ENCODE results near the gene DRD3. TPM values are rescaled to one million over a fixed set of nuclear protein-coding genes. Genes with fewer than 3 reads are reported as not detected.

The DRD3 gene
- total RNA-seq, 2 experiments from 2014 or later: not detected

DNA sequence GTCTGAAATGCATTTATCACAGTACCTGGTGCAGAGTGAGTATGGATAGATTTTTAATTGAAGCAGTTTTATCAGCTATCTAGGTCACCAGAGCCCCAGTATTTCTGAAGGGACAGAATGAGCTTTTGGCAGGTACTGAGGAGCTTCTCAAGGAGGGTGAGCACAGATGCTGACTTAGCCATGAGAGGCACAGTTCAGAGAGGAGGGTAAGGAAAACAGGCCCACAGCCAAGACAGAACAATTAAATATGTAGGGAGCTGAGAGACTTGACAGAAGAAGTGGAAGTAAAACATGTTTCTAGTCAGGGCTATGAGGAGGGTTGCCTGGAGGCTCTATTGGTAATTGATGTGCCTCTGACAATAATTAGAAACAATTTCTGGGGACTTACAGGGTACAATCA lies 38.4 kb upstream of the DRD3 start:
- no peak overlapping the region for H3K27ac Mint-ChIP-seq
- ChIA-PET CTCF (interaction anchor here (0.7 to 3.8 kb wide), 5 partner anchors 10 to 90 kb away, joined by 3 to 23 read pairs (median 4); no protein-coding TSS in a partner anchor), POLR2A (interaction anchor here (0.7 to 7.9 kb wide), 8 partner anchors 10 to 183 kb away, joined by 3 to 159 read pairs (median 4); partner anchors contain the start of gene TIGIT)
- peaks cover 21% of the 10 kb centered on the region for H3K36me3 Mint-ChIP-seq (ENCODE audit: low read depth)
- no peak for ATAC-seq
- intact Hi-C loops (cut with micrococcal nuclease): no loop called here
- H3K4me3 Mint-ChIP-seq: no peak overlapping the region
- DNase-seq: no peak
- H3K9me3 Mint-ChIP-seq: peaks cover 6% of the 10 kb centered on the region
- H3K27me3 Mint-ChIP-seq: no peaks in the 10 kb centered on the region
- H3K4me1 Mint-ChIP-seq (ENCODE audit: low read depth): peaks cover 50% of the 10 kb centered on the region
- TF ChIP-seq, protein P1, sequence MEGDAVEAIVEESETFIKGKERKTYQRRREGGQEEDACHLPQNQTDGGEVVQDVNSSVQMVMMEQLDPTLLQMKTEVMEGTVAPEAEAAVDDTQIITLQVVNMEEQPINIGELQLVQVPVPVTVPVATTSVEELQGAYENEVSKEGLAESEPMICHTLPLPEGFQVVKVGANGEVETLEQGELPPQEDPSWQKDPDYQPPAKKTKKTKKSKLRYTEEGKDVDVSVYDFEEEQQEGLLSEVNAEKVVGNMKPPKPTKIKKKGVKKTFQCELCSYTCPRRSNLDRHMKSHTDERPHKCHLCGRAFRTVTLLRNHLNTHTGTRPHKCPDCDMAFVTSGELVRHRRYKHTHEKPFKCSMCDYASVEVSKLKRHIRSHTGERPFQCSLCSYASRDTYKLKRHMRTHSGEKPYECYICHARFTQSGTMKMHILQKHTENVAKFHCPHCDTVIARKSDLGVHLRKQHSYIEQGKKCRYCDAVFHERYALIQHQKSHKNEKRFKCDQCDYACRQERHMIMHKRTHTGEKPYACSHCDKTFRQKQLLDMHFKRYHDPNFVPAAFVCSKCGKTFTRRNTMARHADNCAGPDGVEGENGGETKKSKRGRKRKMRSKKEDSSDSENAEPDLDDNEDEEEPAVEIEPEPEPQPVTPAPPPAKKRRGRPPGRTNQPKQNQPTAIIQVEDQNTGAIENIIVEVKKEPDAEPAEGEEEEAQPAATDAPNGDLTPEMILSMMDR (IDR thresholded peaks at IDR 0.05): no peak

DNA sequence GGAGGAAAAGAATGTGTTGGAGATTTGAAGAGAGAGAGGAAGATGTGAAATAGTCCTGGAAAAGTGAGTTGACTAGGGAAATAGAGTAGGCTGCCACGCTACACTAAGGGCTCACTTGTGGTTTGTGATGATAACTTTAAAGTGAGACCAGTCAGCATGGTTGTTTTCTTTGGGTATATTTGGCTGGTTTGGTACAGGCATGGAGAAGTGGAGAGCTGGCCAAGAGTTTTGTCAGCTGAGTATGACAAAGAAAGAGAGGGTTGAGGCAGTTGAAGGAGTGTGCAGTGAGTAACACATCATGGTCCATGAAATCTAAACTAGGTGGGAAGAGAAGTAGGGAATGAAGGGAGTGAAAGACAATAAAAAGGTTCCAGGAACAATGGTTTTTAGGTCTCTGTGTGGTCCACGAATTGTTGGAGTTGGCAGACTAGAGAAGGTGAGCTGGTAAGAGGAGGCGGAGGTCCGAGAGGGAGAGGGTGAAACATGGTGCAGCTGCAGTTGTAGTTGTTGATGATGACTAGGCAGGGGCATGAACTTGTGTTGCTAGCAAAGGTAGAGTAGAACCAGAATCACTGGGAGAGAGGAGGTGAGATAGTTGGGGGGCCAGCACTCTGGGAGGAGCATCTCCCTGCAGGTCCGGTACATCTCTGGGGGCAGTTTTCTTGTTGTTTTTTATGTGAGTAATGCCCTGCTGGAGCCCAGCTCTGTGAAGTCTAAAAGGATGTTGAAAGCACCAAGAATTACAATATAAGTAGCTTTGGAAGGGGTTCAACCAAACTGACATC lies 37.5 kb upstream of the DRD3 start:
- DNase-seq: no peak
- Mint-ChIP-seq H3K4me1 (ENCODE audit: low read depth) (peaks cover 44% of the 10 kb centered on the region), H3K9me3 (peaks cover 6% of the 10 kb centered on the region), H3K27ac (no peak overlapping the region), H3K36me3 (ENCODE audit: low read depth) (peaks cover 14% of the 10 kb centered on the region), H3K4me3 (no peak overlapping the region), H3K27me3 (no peaks in the 10 kb centered on the region)
- TF ChIP-seq, protein P1 (IDR thresholded peaks at IDR 0.05): no peak
- CTCF ChIA-PET: interaction anchor here (1.1 to 3.8 kb wide), 3 partner anchors 11 to 75 kb away, joined by 3 to 23 read pairs (median 4); no protein-coding TSS in a partner anchor
- no peak for ATAC-seq
- intact Hi-C loops (cut with micrococcal nuclease): no loop called here
- POLR2A ChIA-PET: interaction anchor here (1.2 to 7.9 kb wide), 5 partner anchors 11 to 123 kb away, joined by 3 to 159 read pairs (median 15); partner anchors contain the start of gene TIGIT

DNA sequence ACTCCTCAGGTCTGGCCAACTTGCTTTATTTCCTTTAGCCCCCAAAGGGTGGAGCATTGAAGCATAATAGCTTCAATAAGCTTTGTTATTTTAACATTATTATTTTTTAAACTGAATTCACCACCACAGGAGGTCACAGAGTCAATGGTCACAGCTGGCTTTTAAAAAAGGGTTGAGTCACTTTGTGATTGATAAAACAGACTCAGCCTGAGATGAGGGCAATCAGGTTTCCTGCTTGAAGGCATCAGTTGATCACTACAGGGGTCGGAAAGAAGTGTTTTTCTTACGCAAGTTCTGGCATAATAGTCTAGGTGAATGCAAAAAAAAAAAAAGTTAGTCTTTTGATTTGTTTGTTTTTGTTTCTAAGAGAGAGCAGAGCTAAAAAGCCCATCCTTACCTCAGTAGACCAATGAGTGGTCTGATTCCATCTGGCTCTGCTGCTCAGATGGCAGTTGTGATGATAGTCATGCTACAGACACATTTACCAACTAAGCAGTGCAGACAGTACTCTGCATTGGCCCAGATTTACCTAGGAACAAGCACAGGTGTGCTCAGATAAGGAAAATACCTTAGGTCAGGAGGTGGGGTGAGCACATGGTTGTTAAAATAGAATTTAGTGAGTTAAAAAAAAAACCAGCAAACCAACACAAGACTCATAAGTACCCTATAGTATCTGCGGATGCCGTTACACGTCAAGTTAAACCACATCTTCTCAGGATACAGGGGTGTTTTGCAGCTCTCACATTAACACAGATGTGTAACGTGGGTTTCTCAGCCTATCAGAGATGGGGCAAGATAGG lies 35.9 kb upstream of the DRD3 start:
- Mint-ChIP-seq H3K36me3 (ENCODE audit: low read depth) (peaks cover 8% of the 10 kb centered on the region), H3K9me3 (peaks cover 9% of the 10 kb centered on the region), H3K4me1 (ENCODE audit: low read depth) (peaks cover 29% of the 10 kb centered on the region), H3K27ac (no peak overlapping the region), H3K4me3 (no peak overlapping the region), H3K27me3 (no peaks in the 10 kb centered on the region)
- ATAC-seq (peak; percentile 62), DNase-seq (peak; percentile 66)
- ChIA-PET CTCF (interaction anchor here (0.6 to 3.1 kb wide), 12 partner anchors 8 to 217 kb away, joined by 3 to 26 read pairs (median 6); partner anchors contain the start of gene TIGIT), POLR2A (interaction anchor here (0.6 to 7.9 kb wide), 19 partner anchors 10 to 469 kb away, joined by 3 to 159 read pairs (median 4); partner anchors contain the start of genes TIGIT and ZNF80)
- TF ChIP-seq, protein P1 (IDR thresholded peaks at IDR 0.05): no peak
- intact Hi-C loops (cut with micrococcal nuclease): loop anchor here (1.0 to 5.0 kb wide), 3 partner anchors 29 to 203 kb away; no protein-coding TSS in a partner anchor

DNA sequence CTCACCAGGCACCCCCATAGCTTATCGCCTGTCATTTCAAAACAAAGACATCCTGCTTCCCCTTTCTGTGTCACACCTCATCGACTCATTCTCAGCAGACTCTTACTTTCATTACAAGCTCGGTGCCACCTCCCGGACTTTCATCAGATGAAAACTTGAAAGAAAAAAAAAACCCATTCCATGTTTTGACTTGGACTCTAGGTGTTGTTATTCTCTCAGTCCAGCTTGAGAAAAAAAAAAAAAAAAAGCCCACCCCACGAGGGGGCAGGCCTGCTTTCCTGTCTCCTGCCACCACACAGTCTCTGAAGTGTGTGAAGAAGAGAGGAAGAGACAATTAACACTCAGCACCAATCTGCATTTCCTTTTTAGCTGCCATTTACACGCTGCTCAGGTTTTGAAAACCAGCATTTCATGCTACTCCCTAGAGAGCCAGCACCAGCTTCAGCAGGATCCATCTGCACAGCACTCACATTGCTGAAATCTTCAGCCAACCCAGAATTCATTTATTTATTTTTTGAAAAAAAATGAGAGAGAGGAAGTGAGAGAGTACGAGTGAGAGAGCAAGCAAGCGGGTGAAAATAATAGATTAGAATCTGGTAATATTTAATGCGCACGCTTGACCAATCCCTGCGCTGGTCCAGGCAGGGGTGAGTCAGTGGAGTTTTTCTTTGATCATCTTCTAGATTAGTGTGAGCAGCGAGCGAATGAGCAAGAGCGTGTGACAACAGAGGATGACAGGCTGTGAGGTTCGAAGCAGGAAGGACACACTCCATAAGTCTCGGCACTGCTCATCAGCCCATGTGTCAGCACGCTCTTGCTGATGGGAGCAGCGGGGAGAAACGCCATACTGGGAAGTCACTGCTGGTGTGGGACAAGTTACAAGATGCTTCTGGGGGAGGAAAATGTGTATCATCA lies 35.0 kb upstream of the DRD3 start:
- Mint-ChIP-seq H3K36me3 (ENCODE audit: low read depth) (peaks cover 3% of the 10 kb centered on the region), H3K27me3 (no peaks in the 10 kb centered on the region), H3K4me1 (ENCODE audit: low read depth) (peaks cover 21% of the 10 kb centered on the region), H3K4me3 (no peak overlapping the region), H3K27ac (no peak overlapping the region), H3K9me3 (peaks cover 9% of the 10 kb centered on the region)
- CTCF ChIA-PET: interaction anchor here (0.5 to 3.1 kb wide), 20 partner anchors 9 to 209 kb away, joined by 3 to 26 read pairs (median 4); partner anchors contain the start of genes DRD3 and TIGIT
- POLR2A ChIA-PET: interaction anchor here (0.6 to 7.9 kb wide), 24 partner anchors 9 to 469 kb away, joined by 3 to 159 read pairs (median 4); partner anchors contain the start of genes TIGIT and ZNF80
- TF ChIP-seq, protein P1 (IDR thresholded peaks at IDR 0.05): no peak
- peak; percentile 88 for DNase-seq
- peak; percentile 68 for ATAC-seq
- intact Hi-C loops (cut with micrococcal nuclease): loop anchor here (5.0 kb wide), 2 partner anchors 62 to 203 kb away; no protein-coding TSS in a partner anchor
